Measurements from ENCODE around the gene SPATA18.

DNA sequence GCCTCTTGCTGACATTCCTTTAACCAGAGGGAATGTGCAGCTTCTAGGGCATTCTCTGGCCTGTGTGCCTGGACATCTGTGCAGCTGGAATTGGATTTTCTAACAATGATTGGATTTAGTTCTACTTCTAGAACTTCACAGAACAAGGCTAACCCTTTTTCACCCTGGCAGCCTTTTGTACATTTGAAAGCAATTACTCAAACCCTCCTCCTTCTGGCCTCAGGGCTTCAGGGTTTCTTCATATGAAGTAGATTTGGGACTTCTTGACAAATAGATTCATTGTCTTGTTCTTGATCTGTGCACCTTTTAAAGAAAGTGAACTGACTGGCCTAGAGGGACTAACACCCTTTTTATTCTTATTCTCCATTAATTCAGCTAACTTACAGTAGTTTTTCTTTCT is 30.1 kb downstream of the SPATA18 start:
- no peak for TF ChIP-seq POLR2A (IDR thresholded peaks at IDR 0.05)
- TF ChIP-seq, protein P1, sequence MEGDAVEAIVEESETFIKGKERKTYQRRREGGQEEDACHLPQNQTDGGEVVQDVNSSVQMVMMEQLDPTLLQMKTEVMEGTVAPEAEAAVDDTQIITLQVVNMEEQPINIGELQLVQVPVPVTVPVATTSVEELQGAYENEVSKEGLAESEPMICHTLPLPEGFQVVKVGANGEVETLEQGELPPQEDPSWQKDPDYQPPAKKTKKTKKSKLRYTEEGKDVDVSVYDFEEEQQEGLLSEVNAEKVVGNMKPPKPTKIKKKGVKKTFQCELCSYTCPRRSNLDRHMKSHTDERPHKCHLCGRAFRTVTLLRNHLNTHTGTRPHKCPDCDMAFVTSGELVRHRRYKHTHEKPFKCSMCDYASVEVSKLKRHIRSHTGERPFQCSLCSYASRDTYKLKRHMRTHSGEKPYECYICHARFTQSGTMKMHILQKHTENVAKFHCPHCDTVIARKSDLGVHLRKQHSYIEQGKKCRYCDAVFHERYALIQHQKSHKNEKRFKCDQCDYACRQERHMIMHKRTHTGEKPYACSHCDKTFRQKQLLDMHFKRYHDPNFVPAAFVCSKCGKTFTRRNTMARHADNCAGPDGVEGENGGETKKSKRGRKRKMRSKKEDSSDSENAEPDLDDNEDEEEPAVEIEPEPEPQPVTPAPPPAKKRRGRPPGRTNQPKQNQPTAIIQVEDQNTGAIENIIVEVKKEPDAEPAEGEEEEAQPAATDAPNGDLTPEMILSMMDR (IDR thresholded peaks at IDR 0.05), result no peak
